ENCODE data around the gene KRCC1. TPM values are rescaled to one million over a fixed set of nuclear protein-coding genes. Genes with fewer than 3 reads are reported as not detected.
"Not testable (repeated sequence)": the region's sequence is repeated elsewhere in the genome, so short reads cannot be mapped to it uniquely, and the experiment has no call there.

Gene KRCC1
- total and polyA plus RNA-seq, 4 donors: 17.2 to 31.2 (median 21.1) TPM

GRCh38 chr2:88003074-88003755, 52.4 kb downstream of the KRCC1 start:
- Histone ChIP-seq H3K9ac (ENCODE audit: insufficient read depth in 1 of 2, low read length in 2 of 2) (no peak overlapping the region), H3K36me3 (ENCODE audit: control insufficient read depth in 4 of 4, insufficient read depth in 4 of 4, low read length in 4 of 4) (no peaks in the 10 kb centered on the region), H3K27ac (ENCODE audit: low read depth in 1 of 2, low read length in 1 of 2) (no peak overlapping the region), H3K27me3 (ENCODE audit: control insufficient read depth in 3 of 3, insufficient read depth in 3 of 3, low read length in 2 of 3) (no peaks in the 10 kb centered on the region), H3K4me1 (ENCODE audit: control insufficient read depth in 5 of 5, insufficient read depth in 5 of 5, low read length in 5 of 5) (peaks cover 0 to 3% (median 0%) of the 10 kb centered on the region in 5 donors), H3K9me3 (ENCODE audit: control insufficient read depth in 4 of 4, insufficient read depth in 3 of 4, low read length in 3 of 4) (no peaks in the 10 kb centered on the region), H3K4me3 (no peak overlapping the region)
- TF ChIP-seq CTCF (IDR thresholded peaks at IDR 0.05; ENCODE audit: control extremely low read depth, extremely low read depth): no peak
- DNase-seq (peak in 1 of 3 donors; percentile 44), ATAC-seq (ENCODE audit: insufficient read depth, low FRiP score) (no peak)
- 40 to 43% methylated on average over 34 of the region's 34 CpGs for WGBS, 2 donors

- no peak overlapping the region for H3K4me3 ChIP-seq
- WGBS, 2 donors: 92 to 93% methylated on average over 6 of the region's 6 CpGs
- H3K27ac ChIP-seq (ENCODE audit: low read depth in 1 of 2, low read length in 1 of 2): no peak overlapping the region
- TF ChIP-seq CTCF (IDR thresholded peaks at IDR 0.05; ENCODE audit: control extremely low read depth, extremely low read depth): no peak
- no peaks in the 10 kb centered on the region for H3K9me3 ChIP-seq (ENCODE audit: control insufficient read depth in 4 of 4, insufficient read depth in 3 of 4, low read length in 3 of 4)
- no peak overlapping the region for H3K9ac ChIP-seq (ENCODE audit: insufficient read depth in 1 of 2, low read length in 2 of 2)
- no peaks in the 10 kb centered on the region for H3K36me3 ChIP-seq (ENCODE audit: control insufficient read depth in 4 of 4, insufficient read depth in 4 of 4, low read length in 4 of 4)
- H3K4me1 ChIP-seq (ENCODE audit: control insufficient read depth in 5 of 5, insufficient read depth in 5 of 5, low read length in 5 of 5): peaks cover 0 to 3% (median 0%) of the 10 kb centered on the region in 5 donors
- H3K27me3 ChIP-seq (ENCODE audit: control insufficient read depth in 3 of 3, insufficient read depth in 3 of 3, low read length in 2 of 3): no peaks in the 10 kb centered on the region
- ATAC-seq (ENCODE audit: insufficient read depth, low FRiP score): no peak
- no peak for DNase-seq
These were observed 53.2 kb downstream of the KRCC1 start for GRCh38 chr2:88002359-88002707.

- WGBS, 2 donors: 60 to 61% methylated on average over 3 of the region's 3 CpGs
- not testable (repeated sequence) for H3K36me3 ChIP-seq (ENCODE audit: control insufficient read depth in 4 of 4, insufficient read depth in 4 of 4, low read length in 4 of 4); H3K27me3 ChIP-seq (ENCODE audit: control insufficient read depth in 3 of 3, insufficient read depth in 3 of 3, low read length in 2 of 3); H3K4me1 ChIP-seq (ENCODE audit: control insufficient read depth in 5 of 5, insufficient read depth in 5 of 5, low read length in 5 of 5); DNase-seq; ATAC-seq (ENCODE audit: insufficient read depth, low FRiP score); H3K4me3 ChIP-seq; H3K27ac ChIP-seq (ENCODE audit: low read depth in 1 of 2, low read length in 1 of 2); H3K9me3 ChIP-seq (ENCODE audit: control insufficient read depth in 4 of 4, insufficient read depth in 3 of 4, low read length in 3 of 4); H3K9ac ChIP-seq (ENCODE audit: insufficient read depth in 1 of 2, low read length in 2 of 2)
These were observed 55.1 kb downstream of the KRCC1 start for GRCh38 chr2:88000474-88000873.

GRCh38 chr2:87996570-87996969, 59.0 kb downstream of the KRCC1 start:
- 52 to 73% methylated on average over 6 of the region's 6 CpGs for WGBS, 2 donors

More at GRCh38 chr2:87996570-87996969, 59.0 kb downstream of the KRCC1 start:
- DNase-seq (no peak), ATAC-seq (ENCODE audit: insufficient read depth, low FRiP score) (no peak)
- Histone ChIP-seq H3K9me3 (ENCODE audit: control insufficient read depth in 4 of 4, insufficient read depth in 3 of 4, low read length in 3 of 4) (no peaks in the 10 kb centered on the region), H3K27ac (ENCODE audit: low read depth in 1 of 2, low read length in 1 of 2) (no peak overlapping the region), H3K4me3 (no peak overlapping the region), H3K36me3 (ENCODE audit: control insufficient read depth in 4 of 4, insufficient read depth in 4 of 4, low read length in 4 of 4) (no peaks in the 10 kb centered on the region), H3K27me3 (ENCODE audit: control insufficient read depth in 3 of 3, insufficient read depth in 3 of 3, low read length in 2 of 3) (no peaks in the 10 kb centered on the region), H3K4me1 (ENCODE audit: control insufficient read depth in 5 of 5, insufficient read depth in 5 of 5, low read length in 5 of 5) (no peaks in the 10 kb centered on the region), H3K9ac (ENCODE audit: insufficient read depth in 1 of 2, low read length in 2 of 2) (no peak overlapping the region)
- TF ChIP-seq CTCF (IDR thresholded peaks at IDR 0.05; ENCODE audit: control extremely low read depth, extremely low read depth): no peak

Measured in lung (tissue), 12 donors.